Gastrocnemius medialis (tissue), 4 donors: ENCODE measurements around the gene GNB1L.

Experiments
- CTCF ChIP-seq, 5 experiments: fragments of 450-650 bp in 3 of 5; fragments of 200-600 bp in 2 of 5; sonication (generic) in 2 of 5; IDR thresholded peaks in 4 of 5; conservative IDR thresholded peaks in 1 of 5; 1 replicate in 4 of 5; 2 replicates in 1 of 5; pipeline ENCODE4 v1.5.1; 2016 to 2019; ENCODE audit warnings: antibody characterized with exemption in 5 of 5, mild to moderate bottlenecking in 3 of 5, moderate library complexity in 3 of 5
- POLR2A ChIP-seq, 2 donors: fragments of 450-650 bp; IDR thresholded peaks; one replicate each; pipeline ENCODE4 v1.6.1; 2017; ENCODE audit warnings: antibody characterized with exemption in 2 of 2, mild to moderate bottlenecking in 2 of 2, moderate library complexity in 2 of 2

- TF ChIP-seq CTCF (IDR thresholded peaks at IDR 0.05 in 4 of 5, conservative IDR thresholded peaks at IDR 0.05 in 1 of 5) (no peak), POLR2A (IDR thresholded peaks at IDR 0.05) (no peak)
Measured at GRCh38 chr22:19775496-19776325, 79.0 kb downstream of the GNB1L start.
